ENCODE measurements around the gene L1TD1.

DNA sequence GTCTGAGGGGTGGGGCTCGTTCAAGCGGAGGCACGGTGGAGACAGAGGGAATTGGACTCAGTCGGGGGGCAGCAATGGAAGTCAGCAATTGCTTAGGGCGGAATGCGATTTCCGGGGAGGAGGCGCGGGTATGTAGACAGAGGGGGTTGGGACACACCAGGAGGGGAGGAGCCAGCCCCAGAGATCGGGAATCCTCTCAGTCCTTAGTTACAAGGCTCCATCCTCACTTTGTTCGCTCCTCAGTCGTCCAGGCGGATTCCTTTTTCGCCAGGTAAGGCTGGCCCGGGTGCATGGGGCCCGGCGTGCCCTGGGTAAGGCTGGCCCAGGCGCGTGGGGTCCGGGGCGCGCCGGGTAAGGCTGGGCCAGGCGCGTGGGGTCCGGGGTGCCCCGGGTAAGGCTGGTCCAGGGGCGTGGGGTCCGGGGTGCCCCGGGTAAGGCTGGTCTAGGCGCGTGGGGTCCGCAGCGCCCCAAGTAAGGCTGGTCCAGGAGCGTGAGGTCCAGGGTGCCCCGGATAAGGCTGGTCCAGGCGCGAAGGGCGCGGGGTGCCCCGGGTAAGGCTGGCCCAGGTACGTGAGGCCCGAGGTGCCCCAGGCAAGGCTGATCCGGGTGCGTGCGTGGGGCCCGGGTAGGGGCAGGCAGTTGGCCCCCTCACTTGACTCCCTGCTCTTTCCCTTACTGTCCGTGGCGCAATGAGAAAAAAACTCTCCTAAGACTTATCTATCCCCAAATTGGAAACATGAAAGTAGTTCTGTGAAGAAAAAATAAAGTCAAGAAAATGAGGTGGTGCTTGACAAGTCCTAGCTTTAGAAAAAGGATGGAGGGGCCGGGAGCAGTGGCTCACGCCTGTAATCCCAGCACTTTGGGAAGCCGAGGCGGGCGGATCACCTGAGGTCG, at the start of gene L1TD1:
- TF ChIP-seq, protein P1, sequence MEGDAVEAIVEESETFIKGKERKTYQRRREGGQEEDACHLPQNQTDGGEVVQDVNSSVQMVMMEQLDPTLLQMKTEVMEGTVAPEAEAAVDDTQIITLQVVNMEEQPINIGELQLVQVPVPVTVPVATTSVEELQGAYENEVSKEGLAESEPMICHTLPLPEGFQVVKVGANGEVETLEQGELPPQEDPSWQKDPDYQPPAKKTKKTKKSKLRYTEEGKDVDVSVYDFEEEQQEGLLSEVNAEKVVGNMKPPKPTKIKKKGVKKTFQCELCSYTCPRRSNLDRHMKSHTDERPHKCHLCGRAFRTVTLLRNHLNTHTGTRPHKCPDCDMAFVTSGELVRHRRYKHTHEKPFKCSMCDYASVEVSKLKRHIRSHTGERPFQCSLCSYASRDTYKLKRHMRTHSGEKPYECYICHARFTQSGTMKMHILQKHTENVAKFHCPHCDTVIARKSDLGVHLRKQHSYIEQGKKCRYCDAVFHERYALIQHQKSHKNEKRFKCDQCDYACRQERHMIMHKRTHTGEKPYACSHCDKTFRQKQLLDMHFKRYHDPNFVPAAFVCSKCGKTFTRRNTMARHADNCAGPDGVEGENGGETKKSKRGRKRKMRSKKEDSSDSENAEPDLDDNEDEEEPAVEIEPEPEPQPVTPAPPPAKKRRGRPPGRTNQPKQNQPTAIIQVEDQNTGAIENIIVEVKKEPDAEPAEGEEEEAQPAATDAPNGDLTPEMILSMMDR (IDR thresholded peaks at IDR 0.05), result no peak
- no peak for TF ChIP-seq POLR2A (IDR thresholded peaks at IDR 0.05)

All from Peyer's patch (tissue), 4 donors.